Transverse colon (tissue), 4 donors: Measurements from ENCODE around the gene SLC45A2. TPM values are rescaled to one million over a fixed set of nuclear protein-coding genes. Genes with fewer than 3 reads are reported as not detected.

Source experiments
- DNase-seq: peaks from one replicate; pipeline ENCODE4 v3.0.0-alpha.2; 2019
- H3K27ac ChIP-seq, 4 donors: fragments of 200-600 bp; sonication (generic); 2 replicates each; pipeline ENCODE4 v1.5.1; 2016 to 2018; ENCODE audit warnings: inconsistent platforms in 4 of 4
- H3K27me3 ChIP-seq: fragments of 200-600 bp; sonication (generic); 2 replicates; pipeline ENCODE4 v1.5.1; 2017; ENCODE audit warnings: inconsistent platforms
- H3K36me3 ChIP-seq, 4 donors: fragments of 200-600 bp; sonication (generic); 2 replicates each; pipeline ENCODE4 v1.5.1; 2017 to 2019; ENCODE audit warnings: inconsistent platforms in 4 of 4
- H3K4me1 ChIP-seq, 4 donors: fragments of 200-600 bp; sonication (generic); 2 replicates each; pipeline ENCODE4 v1.5.1; 2017 to 2020; ENCODE audit warnings: inconsistent platforms in 4 of 4
- H3K4me3 ChIP-seq, 4 donors: fragments of 200-600 bp; sonication (generic); 1 replicate in 1 of 4; 2 replicates in 3 of 4; pipeline versions ENCODE4 v1.5.1 to v1.6.1; 2017 to 2019; ENCODE audit warnings: inconsistent platforms in 4 of 4
- H3K9me3 ChIP-seq, 2 donors: fragments of 200-600 bp; sonication (generic); 2 replicates each; pipeline ENCODE4 v1.5.1; 2017 to 2019; ENCODE audit warnings: inconsistent platforms in 2 of 2
- CTCF ChIP-seq, 5 experiments: fragments of 200-600 bp in 3 of 5; fragments of 450-650 bp in 2 of 5; sonication (generic) in 3 of 5; IDR thresholded peaks; 1 replicate in 2 of 5; 2 replicates in 3 of 5; pipeline ENCODE4 v1.5.1; 2016 to 2017; ENCODE audit warnings: antibody characterized with exemption in 5 of 5, inconsistent platforms in 3 of 5, mild to moderate bottlenecking in 2 of 5, moderate library complexity in 1 of 5
- EP300 ChIP-seq: sonication (generic); formaldehyde crosslinking; IDR thresholded peaks from one replicate; pipeline ENCODE4 v1.6.1; 2017; ENCODE audit warnings: antibody characterized with exemption, low read depth
- POLR2A ChIP-seq: fragments of 450-650 bp; IDR thresholded peaks from one replicate; pipeline ENCODE4 v1.6.1; 2016; ENCODE audit warnings: antibody characterized with exemption, mild to moderate bottlenecking, moderate library complexity
- POLR2AphosphoS5 ChIP-seq, 3 donors: sonication (generic); formaldehyde crosslinking; IDR thresholded peaks; one replicate each; pipeline ENCODE4 v1.6.1; 2016; ENCODE audit warnings: antibody characterized with exemption in 3 of 3
- WGBS, 2 donors: methylation state at CpG; one replicate each; pipeline ENCODE4 v1.1.5; 2018; ENCODE audit warnings: low coverage in 1 of 2; 5-methylcytosine and 5-hydroxymethylcytosine counted together
- in situ Hi-C, 4 donors: fragments of 200-750 bp; cut with MboI; loops; one replicate each; pipeline versions ENCODE4 v1.15.0 to v1.15.1; 2017; ENCODE audit warnings: low sequenced_read_pairs in 3 of 4, low pct_ligation_motif_present in 1 of 4, low pct_unique_long_range_greater_than_20kb in 1 of 4
- intact Hi-C: fragments of 100-400 bp; cut with DNase I; formaldehyde crosslinking; loops from one replicate; pipeline ENCODE4 v1.15.1; 2023; ENCODE audit warnings: low total_unique reads
- total RNA-seq, 4 donors: library from RNA; depleted of rRNA; stranded (reverse); fragments of >200 nt; gene quantifications; one replicate each; pipeline ENCODE4 v1.1.0, GENCODE V29; 2016

SLC45A2 gene
- total RNA-seq, 4 donors from 2014 or later, result 0.95 to 1.6 TPM; not detected in 2

GRCh38 chr5:34016222-34016621, 31.7 kb upstream of the SLC45A2 start:
- intact Hi-C loops, result no loop called here

GRCh38 chr5:34015120-34015822, 30.8 kb upstream of the SLC45A2 start:
- 20 to 52% methylated on average over 1 to 4 of the region's 4 CpGs for WGBS, 2 donors
- Histone ChIP-seq H3K4me3 (no peak overlapping the region), H3K4me1 (peaks cover 0 to 52% (median 12%) of the 10 kb centered on the region in 4 donors), H3K9me3 (no peaks in the 10 kb centered on the region), H3K36me3 (no peaks in the 10 kb centered on the region), H3K27me3 (no peaks in the 10 kb centered on the region), H3K27ac (peak overlapping the region in 3 of 4 donors; percentile 11 to 45 (median 24))
- DNase-seq, result peak; percentile 36
- intact Hi-C loops (no loop called here), in situ Hi-C loops (loop anchor here in 3 of 4 donors (25.0 kb wide), 2 partner anchors 447 to 897 kb away; partner anchors contain the start of genes BRIX1 (in 2 of the 3) and RAD1 (in 2 of the 3))
- TF ChIP-seq CTCF (IDR thresholded peaks at IDR 0.05), result no peak
- no peak for TF ChIP-seq EP300
- TF ChIP-seq POLR2AphosphoS5 (IDR thresholded peaks at IDR 0.05), result no peak
- TF ChIP-seq POLR2A, result no peak

More at GRCh38 chr5:34016222-34016621, 31.7 kb upstream of the SLC45A2 start:
- no peaks in the 10 kb centered on the region for H3K9me3 ChIP-seq
- peaks cover 0 to 47% (median 14%) of the 10 kb centered on the region in 4 donors for H3K4me1 ChIP-seq
- in situ Hi-C loops, result loop anchor here in 3 of 4 donors (25.0 kb wide), 2 partner anchors 446 to 896 kb away; partner anchors contain the start of genes BRIX1 (in 2 of the 3) and RAD1 (in 2 of the 3)
- H3K27ac ChIP-seq, result peak overlapping the region in 2 of 4 donors; percentile 6 to 24
- H3K4me3 ChIP-seq, result no peak overlapping the region
- H3K36me3 ChIP-seq, result no peaks in the 10 kb centered on the region
- H3K27me3 ChIP-seq, result no peaks in the 10 kb centered on the region
- TF ChIP-seq EP300, result no peak
- no peak for TF ChIP-seq CTCF (IDR thresholded peaks at IDR 0.05)
- TF ChIP-seq POLR2A, result no peak
- no peak for DNase-seq
- WGBS, 2 donors, result 50 to 76% methylated on average over 5 of the region's 5 CpGs

GRCh38 chr5:34014626-34015025, 30.1 kb upstream of the SLC45A2 start:
- Histone ChIP-seq H3K27me3 (no peaks in the 10 kb centered on the region), H3K9me3 (no peaks in the 10 kb centered on the region), H3K36me3 (no peaks in the 10 kb centered on the region), H3K4me1 (peaks cover 0 to 58% (median 15%) of the 10 kb centered on the region in 4 donors), H3K27ac (peak overlapping the region in 3 of 4 donors; percentile 11 to 45 (median 24)), H3K4me3 (no peak overlapping the region)
- 50 to 61% methylated on average over 2 of the region's 2 CpGs for WGBS, 2 donors
- DNase-seq, result peak; percentile 35
- intact Hi-C loops, result no loop called here
- in situ Hi-C loops, result loop anchor here in 3 of 4 donors (25.0 kb wide), 2 partner anchors 448 to 898 kb away; partner anchors contain the start of genes BRIX1 (in 2 of the 3) and RAD1 (in 2 of the 3)
- TF ChIP-seq CTCF (IDR thresholded peaks at IDR 0.05), result no peak
- no peak for TF ChIP-seq EP300
- TF ChIP-seq POLR2A, result no peak
- no peak for TF ChIP-seq POLR2AphosphoS5 (IDR thresholded peaks at IDR 0.05)

- no peak for DNase-seq
- Histone ChIP-seq H3K36me3 (no peaks in the 10 kb centered on the region), H3K27ac (no peak overlapping the region), H3K4me1 (peaks cover 0 to 69% (median 26%) of the 10 kb centered on the region in 4 donors), H3K4me3 (no peak overlapping the region), H3K27me3 (no peaks in the 10 kb centered on the region), H3K9me3 (no peaks in the 10 kb centered on the region)
- 91% methylated on average over 3 of the region's 3 CpGs; no CpG with 5 or more reads in 1 of the 2 donors for WGBS, 2 donors
- intact Hi-C loops (no loop called here), in situ Hi-C loops (loop anchor here in 3 of 4 donors (25.0 kb wide), 2 partner anchors 449 to 899 kb away; partner anchors contain the start of genes BRIX1 (in 2 of the 3) and RAD1 (in 2 of the 3))
- TF ChIP-seq EP300 (no peak), CTCF (IDR thresholded peaks at IDR 0.05) (no peak), POLR2AphosphoS5 (IDR thresholded peaks at IDR 0.05) (no peak), POLR2A (no peak)
Measured at GRCh38 chr5:34013547-34013946, 29.1 kb upstream of the SLC45A2 start.
